Activated T-helper 2 cell treated with anti-CD3 and anti-CD28 coated beads, Interferon-gamma antibody, Interleukin-2, Interleukin-4, amounts not matched to agents 10 μg/mL and 5 μg/mL and 100 μg/mL, durations not matched to agents 14 hours and 24 hours and 36 hours (primary cell): ENCODE measurements around the gene CDHR3. TPM values are rescaled to one million over a fixed set of nuclear protein-coding genes. Genes with fewer than 3 reads are reported as not detected.
"Not testable (repeated sequence)": the region's sequence is repeated elsewhere in the genome, so short reads cannot be mapped to it uniquely, and the experiment has no call there.

Source experiments
- DNase-seq: peaks from one replicate; pipeline ENCODE4 v3.0.0; 2021; ENCODE audit warnings: low spot score
- H3K27ac Mint-ChIP-seq: one replicate; pipeline ENCODE4 v1.8.0; 2021; ENCODE audit warnings: mixed read lengths
- H3K27me3 Mint-ChIP-seq: one replicate; pipeline ENCODE4 v1.8.0; 2021; ENCODE audit warnings: low read depth, mixed read lengths
- H3K36me3 Mint-ChIP-seq: one replicate; pipeline ENCODE4 v1.8.0; 2021; ENCODE audit warnings: low read depth, mixed read lengths
- H3K4me1 Mint-ChIP-seq: one replicate; pipeline ENCODE4 v1.8.0; 2021; ENCODE audit warnings: low read depth, mixed read lengths
- H3K4me3 Mint-ChIP-seq: one replicate; pipeline ENCODE4 v1.8.0; 2021; ENCODE audit warnings: low read depth, mild to moderate bottlenecking, moderate library complexity, mixed read lengths
- H3K9me3 Mint-ChIP-seq: one replicate; pipeline ENCODE4 v1.8.0; 2021; ENCODE audit warnings: mixed read lengths
- intact Hi-C: fragments of 100-400 bp; cut with micrococcal nuclease; formaldehyde crosslinking; loops from one replicate; pipeline ENCODE4 v1.15.1; 2023
- total RNA-seq: library from RNA; stranded (reverse); gene quantifications from 2 replicates; pipeline ENCODE4 v1.2.3, GENCODE V29; 2022

Gene CDHR3
- total RNA-seq, 1 donor from 2014 or later, result 0.98 TPM

- Mint-ChIP-seq H3K4me3 (no peak overlapping the region), H3K27ac (no peak overlapping the region), H3K27me3 (peaks cover 6% of the 10 kb centered on the region), H3K36me3 (no peaks in the 10 kb centered on the region), H3K4me1 (no peaks in the 10 kb centered on the region), H3K9me3 (no peaks in the 10 kb centered on the region)
- intact Hi-C loops, result no loop called here
- DNase-seq, result no peak
Measured at GRCh38 chr7:105940109-105940508, 23.0 kb upstream of the CDHR3 start.

GRCh38 chr7:105941596-105941995 lies 21.5 kb upstream of the CDHR3 start:
- H3K27ac Mint-ChIP-seq, result no peak overlapping the region
- no peaks in the 10 kb centered on the region for H3K9me3 Mint-ChIP-seq
- intact Hi-C loops, result no loop called here
- H3K36me3 Mint-ChIP-seq, result no peaks in the 10 kb centered on the region
- peaks cover 6% of the 10 kb centered on the region for H3K27me3 Mint-ChIP-seq
- no peak overlapping the region for H3K4me3 Mint-ChIP-seq
- no peaks in the 10 kb centered on the region for H3K4me1 Mint-ChIP-seq
- no peak for DNase-seq

- Mint-ChIP-seq H3K4me1 (no peaks in the 10 kb centered on the region), H3K27me3 (peaks cover 6% of the 10 kb centered on the region), H3K4me3 (no peak overlapping the region), H3K27ac (no peak overlapping the region), H3K9me3 (no peaks in the 10 kb centered on the region), H3K36me3 (no peaks in the 10 kb centered on the region)
- no peak for DNase-seq
- intact Hi-C loops, result no loop called here
Measured at GRCh38 chr7:105943486-105943885, 19.6 kb upstream of the CDHR3 start.

GRCh38 chr7:105945848-105946247 lies 17.2 kb upstream of the CDHR3 start:
- no peak for DNase-seq
- H3K9me3 Mint-ChIP-seq, result peaks cover 3% of the 10 kb centered on the region
- no peaks in the 10 kb centered on the region for H3K36me3 Mint-ChIP-seq
- no peaks in the 10 kb centered on the region for H3K4me1 Mint-ChIP-seq
- H3K27me3 Mint-ChIP-seq, result peaks cover 3% of the 10 kb centered on the region
- no peak overlapping the region for H3K27ac Mint-ChIP-seq
- no peak overlapping the region for H3K4me3 Mint-ChIP-seq
- intact Hi-C loops, result no loop called here

- DNase-seq, result no peak
- peaks cover 6% of the 10 kb centered on the region for H3K27me3 Mint-ChIP-seq
- peaks cover 17% of the 10 kb centered on the region for H3K9me3 Mint-ChIP-seq
- no peak overlapping the region for H3K27ac Mint-ChIP-seq
- H3K4me3 Mint-ChIP-seq, result no peak overlapping the region
- intact Hi-C loops, result no loop called here
- H3K36me3 Mint-ChIP-seq, result no peaks in the 10 kb centered on the region
- no peaks in the 10 kb centered on the region for H3K4me1 Mint-ChIP-seq
Measured at GRCh38 chr7:105951597-105951996, 11.5 kb upstream of the CDHR3 start.

GRCh38 chr7:105952917-105953595 lies 10.0 kb upstream of the CDHR3 start:
- Mint-ChIP-seq H3K36me3 (no peaks in the 10 kb centered on the region), H3K4me1 (no peaks in the 10 kb centered on the region), H3K27ac (no peak overlapping the region), H3K27me3 (peaks cover 6% of the 10 kb centered on the region), H3K4me3 (no peak overlapping the region), H3K9me3 (peaks cover 17% of the 10 kb centered on the region)
- intact Hi-C loops, result no loop called here
- DNase-seq, result no peak

- peaks cover 17% of the 10 kb centered on the region for H3K9me3 Mint-ChIP-seq
- H3K4me3 Mint-ChIP-seq, result no peak overlapping the region
- peaks cover 6% of the 10 kb centered on the region for H3K27me3 Mint-ChIP-seq
- H3K27ac Mint-ChIP-seq, result no peak overlapping the region
- intact Hi-C loops, result no loop called here
- H3K36me3 Mint-ChIP-seq, result no peaks in the 10 kb centered on the region
- no peak for DNase-seq
- H3K4me1 Mint-ChIP-seq, result no peaks in the 10 kb centered on the region
Measured at GRCh38 chr7:105954711-105955110, 8.4 kb upstream of the CDHR3 start.

- H3K27me3 Mint-ChIP-seq, H3K4me3 Mint-ChIP-seq, intact Hi-C loops, DNase-seq, H3K4me1 Mint-ChIP-seq, H3K36me3 Mint-ChIP-seq, H3K27ac Mint-ChIP-seq: not testable (repeated sequence)
- peaks cover 13% of the 10 kb centered on the region for H3K9me3 Mint-ChIP-seq
Measured at GRCh38 chr7:105955651-105956466, 7.2 kb upstream of the CDHR3 start.

GRCh38 chr7:105958012-105958411 lies 5.1 kb upstream of the CDHR3 start:
- intact Hi-C loops, result no loop called here
- no peaks in the 10 kb centered on the region for H3K36me3 Mint-ChIP-seq

GRCh38 chr7:105962353-105962752 lies 711 bp upstream of the CDHR3 start:
- Mint-ChIP-seq H3K4me1 (no peaks in the 10 kb centered on the region), H3K9me3 (no peaks in the 10 kb centered on the region), H3K27me3 (peaks cover 13% of the 10 kb centered on the region), H3K4me3 (no peak overlapping the region), H3K36me3 (no peaks in the 10 kb centered on the region), H3K27ac (no peak overlapping the region)
- intact Hi-C loops, result no loop called here
- DNase-seq, result no peak

More at GRCh38 chr7:105958012-105958411, 5.1 kb upstream of the CDHR3 start:
- Mint-ChIP-seq H3K27ac (no peak overlapping the region), H3K4me3 (no peak overlapping the region), H3K27me3 (peaks cover 8% of the 10 kb centered on the region), H3K9me3 (no peaks in the 10 kb centered on the region), H3K4me1 (no peaks in the 10 kb centered on the region)
- DNase-seq, result no peak

- Mint-ChIP-seq H3K4me1 (no peaks in the 10 kb centered on the region), H3K27ac (no peak overlapping the region), H3K4me3 (no peak overlapping the region), H3K9me3 (no peaks in the 10 kb centered on the region), H3K27me3 (peaks cover 7% of the 10 kb centered on the region), H3K36me3 (no peaks in the 10 kb centered on the region)
- intact Hi-C loops, result no loop called here
- no peak for DNase-seq
Measured at GRCh38 chr7:105971845-105972244, 8.8 kb downstream of the CDHR3 start.

GRCh38 chr7:105972276-105972675 lies 9.2 kb downstream of the CDHR3 start:
- H3K27me3 Mint-ChIP-seq, result peaks cover 7% of the 10 kb centered on the region
- intact Hi-C loops, result no loop called here
- H3K27ac Mint-ChIP-seq, result no peak overlapping the region
- DNase-seq, result no peak
- H3K4me1 Mint-ChIP-seq, result no peaks in the 10 kb centered on the region
- H3K9me3 Mint-ChIP-seq, result no peaks in the 10 kb centered on the region
- H3K4me3 Mint-ChIP-seq, result no peak overlapping the region
- H3K36me3 Mint-ChIP-seq, result no peaks in the 10 kb centered on the region

GRCh38 chr7:105974471-105974870 lies 11.4 kb downstream of the CDHR3 start:
- H3K9me3 Mint-ChIP-seq, result no peaks in the 10 kb centered on the region
- no peaks in the 10 kb centered on the region for H3K36me3 Mint-ChIP-seq
- intact Hi-C loops, result no loop called here
- H3K27me3 Mint-ChIP-seq, result peaks cover 11% of the 10 kb centered on the region
- DNase-seq, result no peak
- H3K27ac Mint-ChIP-seq, result no peak overlapping the region
- H3K4me3 Mint-ChIP-seq, result no peak overlapping the region
- H3K4me1 Mint-ChIP-seq, result no peaks in the 10 kb centered on the region
